Esophagus muscularis mucosa (tissue), 4 donors: ENCODE data around the gene ATP6V1C2. TPM values are rescaled to one million over a fixed set of nuclear protein-coding genes. Genes with fewer than 3 reads are reported as not detected.
A peak's percentile ranks its signal among the peaks of the same experiment; 100 is the strongest.

Source experiments
- DNase-seq: peaks from one replicate; pipeline ENCODE4 v3.0.0-alpha.2; 2017; ENCODE audit errors: extremely low spot score
- H3K27ac ChIP-seq, 4 donors: fragments of 200-600 bp; sonication (generic); replicated peaks in 1 of 4; 1 replicate in 3 of 4; 2 replicates in 1 of 4; pipeline ENCODE4 v1.5.1; 2016 to 2019; ENCODE audit warnings: mild to moderate bottlenecking in 1 of 4
- H3K27me3 ChIP-seq, 4 donors: fragments of 200-600 bp; sonication (generic); one replicate each; pipeline versions ENCODE4 v1.5.1 to v1.6.0; 2016 to 2019
- H3K36me3 ChIP-seq, 4 donors: fragments of 200-600 bp; sonication (generic); one replicate each; pipeline ENCODE4 v1.5.1; 2016 to 2019
- H3K4me1 ChIP-seq, 4 donors: fragments of 200-600 bp; sonication (generic); one replicate each; pipeline ENCODE4 v1.5.1; 2016 to 2019
- H3K4me3 ChIP-seq, 4 donors: fragments of 200-600 bp; sonication (generic); 1 replicate in 2 of 4; 2 replicates in 2 of 4; pipeline ENCODE4 v1.5.1; 2016 to 2019; ENCODE audit warnings: mild to moderate bottlenecking in 4 of 4, moderate library complexity in 1 of 4
- H3K9me3 ChIP-seq, 4 donors: fragments of 200-600 bp; sonication (generic); 1 replicate in 3 of 4; 2 replicates in 1 of 4; pipeline ENCODE4 v1.5.1; 2016 to 2019
- CTCF ChIP-seq, 3 experiments: fragments of 200-600 bp in 2 of 3; fragments of 450-650 bp in 1 of 3; sonication (generic) in 2 of 3; IDR thresholded peaks; one replicate each; pipeline ENCODE4 v1.5.1; 2017 to 2019; ENCODE audit warnings: antibody characterized with exemption in 3 of 3, mild to moderate bottlenecking in 2 of 3, moderate library complexity in 1 of 3
- EP300 ChIP-seq: sonication (generic); formaldehyde crosslinking; IDR thresholded peaks from one replicate; pipeline ENCODE4 v1.6.1; 2017; ENCODE audit warnings: antibody characterized with exemption
- POLR2A ChIP-seq: fragments of 450-650 bp; IDR thresholded peaks from one replicate; pipeline ENCODE4 v1.6.1; 2017; ENCODE audit warnings: antibody characterized with exemption, moderate library complexity, mild to moderate bottlenecking, low read depth
- POLR2AphosphoS5 ChIP-seq, 2 donors: sonication (generic); formaldehyde crosslinking; IDR thresholded peaks; one replicate each; pipeline ENCODE4 v1.6.1; 2017; ENCODE audit warnings: antibody characterized with exemption in 2 of 2
- WGBS: methylation state at CpG from one replicate; pipeline ENCODE4 v1.1.5; 2018; 5-methylcytosine and 5-hydroxymethylcytosine counted together
- intact Hi-C: fragments of 100-400 bp; cut with DNase I; formaldehyde crosslinking; loops from one replicate; pipeline ENCODE4 v1.15.1; 2023
- total RNA-seq, 4 donors: library from RNA; depleted of rRNA; stranded (reverse); fragments of >200 nt; gene quantifications; one replicate each; pipeline versions ENCODE4 v1.1.0 to v1.2.1, GENCODE V29; 2016

Gene ATP6V1C2
- total RNA-seq, 4 donors from 2014 or later = 0.17 TPM; not detected in 3

- Histone ChIP-seq H3K9me3 (no peaks in the 10 kb centered on the region), H3K27ac (no peak overlapping the region), H3K4me3 (no peak overlapping the region), H3K36me3 (peaks cover 0 to 32% (median 18%) of the 10 kb centered on the region in 4 donors), H3K27me3 (no peaks in the 10 kb centered on the region), H3K4me1 (peaks cover 22 to 42% (median 37%) of the 10 kb centered on the region in 4 donors)
- no peak for TF ChIP-seq CTCF (IDR thresholded peaks at IDR 0.05)
- TF ChIP-seq POLR2A = no peak
- TF ChIP-seq POLR2AphosphoS5 (IDR thresholded peaks at IDR 0.05) = no peak
- no peak for TF ChIP-seq EP300
- WGBS = 61% methylated on average over 5 of the region's 5 CpGs
- no peak for DNase-seq
- intact Hi-C loops = no loop called here
Measured at GRCh38 chr2:10686176-10686730, 35.2 kb upstream of the ATP6V1C2 start.

GRCh38 chr2:10688921-10689807 lies 32.3 kb upstream of the ATP6V1C2 start:
- peaks cover 0 to 5% (median under 1%) of the 10 kb centered on the region in 4 donors for H3K36me3 ChIP-seq
- DNase-seq = no peak
- peaks cover 22 to 42% (median 37%) of the 10 kb centered on the region in 4 donors for H3K4me1 ChIP-seq
- H3K27ac ChIP-seq = peak overlapping the region; percentile 83 to 97 (median 90)
- WGBS = 6% methylated on average over 18 of the region's 27 CpGs
- H3K9me3 ChIP-seq = no peaks in the 10 kb centered on the region
- TF ChIP-seq POLR2A (no peak), CTCF (IDR thresholded peaks at IDR 0.05) (no peak), POLR2AphosphoS5 (IDR thresholded peaks at IDR 0.05) (no peak), EP300 (no peak)
- intact Hi-C loops = no loop called here
- peak overlapping the region; percentile 82 to 98 (median 92) for H3K4me3 ChIP-seq
- no peaks in the 10 kb centered on the region for H3K27me3 ChIP-seq

- TF ChIP-seq EP300 = no peak
- no peak for TF ChIP-seq POLR2AphosphoS5 (IDR thresholded peaks at IDR 0.05)
- TF ChIP-seq CTCF (IDR thresholded peaks at IDR 0.05) = no peak
- no peak for TF ChIP-seq POLR2A
- no peak for DNase-seq
- 93% methylated on average over 6 of the region's 6 CpGs for WGBS
- Histone ChIP-seq H3K36me3 (no peaks in the 10 kb centered on the region), H3K27me3 (no peaks in the 10 kb centered on the region), H3K9me3 (no peaks in the 10 kb centered on the region), H3K4me1 (peaks cover 22 to 35% (median 32%) of the 10 kb centered on the region in 4 donors), H3K4me3 (no peak overlapping the region), H3K27ac (no peak overlapping the region)
- intact Hi-C loops = loop anchor here (5.0 kb wide), 1 partner anchor 121 kb away; the partner anchor contains the start of gene PDIA6
Measured at GRCh38 chr2:10691521-10691920, 29.9 kb upstream of the ATP6V1C2 start.

DNA sequence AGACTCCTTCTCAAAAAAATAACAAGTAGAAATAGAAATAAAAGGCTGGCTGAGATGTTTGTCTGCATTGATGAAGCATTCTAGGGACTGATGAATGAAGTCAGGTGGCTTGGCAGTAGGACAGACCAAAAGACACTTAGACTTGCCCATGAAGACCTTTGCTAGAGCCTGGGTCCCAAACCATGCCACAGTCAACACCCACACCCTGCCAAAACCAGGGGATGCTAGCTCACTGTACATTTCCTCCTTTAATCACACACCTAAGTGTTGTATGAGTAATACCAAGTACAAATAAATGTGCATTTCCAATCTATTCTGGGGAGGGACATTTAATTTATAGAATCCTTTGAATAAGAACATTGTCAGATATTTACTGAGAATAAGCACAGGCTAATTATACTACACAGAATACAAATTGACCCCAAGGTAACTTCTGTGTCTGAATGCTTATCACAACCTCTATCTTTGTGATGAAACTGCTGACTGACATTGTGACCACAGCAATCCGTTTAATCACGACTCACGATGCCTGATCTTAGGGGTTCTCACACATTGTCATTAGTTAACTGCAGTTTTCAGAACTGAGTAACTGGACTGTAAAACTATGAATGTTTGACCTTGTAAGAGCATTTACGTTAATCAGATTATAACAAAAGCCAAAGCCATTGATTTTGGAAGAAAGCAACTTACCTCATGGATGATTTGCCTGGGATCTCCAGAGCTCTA lies 21.2 kb upstream of the ATP6V1C2 start:
- intact Hi-C loops = no loop called here
- no peak for DNase-seq

More for the DNA sequence above, 21.2 kb upstream of the ATP6V1C2 start:
- TF ChIP-seq POLR2AphosphoS5 (IDR thresholded peaks at IDR 0.05) = no peak
- TF ChIP-seq POLR2A = no peak
- TF ChIP-seq EP300 = no peak
- TF ChIP-seq CTCF (IDR thresholded peaks at IDR 0.05) = no peak
- H3K9me3 ChIP-seq = no peaks in the 10 kb centered on the region
- WGBS = 91% methylated on average over 4 of the region's 4 CpGs
- H3K36me3 ChIP-seq = no peaks in the 10 kb centered on the region
- no peaks in the 10 kb centered on the region for H3K4me1 ChIP-seq
- H3K27ac ChIP-seq = no peak overlapping the region
- H3K27me3 ChIP-seq = peaks cover 0 to 4% (median 0%) of the 10 kb centered on the region in 4 donors
- H3K4me3 ChIP-seq = no peak overlapping the region
